ENCODE data around the gene PRKAR1B.

GRCh38 chr7:525740-526139 lies 201.3 kb downstream of the PRKAR1B start:
- TF ChIP-seq CTCF (conservative IDR thresholded peaks at IDR 0.05): no peak
- no peak for TF ChIP-seq EZH2 (IDR thresholded peaks at IDR 0.05; ENCODE audit: low read depth)

All from PC-9 (cell line).